NCI-H345 (cell line): ENCODE data around the gene LGALS3.
"Not testable (repeated sequence)": the region's sequence is repeated elsewhere in the genome, so short reads cannot be mapped to it uniquely, and the experiment has no call there.

ENCODE experiments used
- DNase-seq: peaks from one replicate; lab custom pipeline; 2025; lab: John Stamatoyannopoulos, UW

Gene LGALS3

GRCh38 chr14:55129086-55129427 lies at the start of gene LGALS3:
TSS of gene LGALS3 (plus strand) at chr14:55129252. CDS start at chr14:55137374, 8,122 bp downstream.
- no peak for DNase-seq

- DNase-seq: not testable (repeated sequence)
Observed at GRCh38 chr14:55079961-55080360, 49.1 kb upstream of the LGALS3 start.

DNA sequence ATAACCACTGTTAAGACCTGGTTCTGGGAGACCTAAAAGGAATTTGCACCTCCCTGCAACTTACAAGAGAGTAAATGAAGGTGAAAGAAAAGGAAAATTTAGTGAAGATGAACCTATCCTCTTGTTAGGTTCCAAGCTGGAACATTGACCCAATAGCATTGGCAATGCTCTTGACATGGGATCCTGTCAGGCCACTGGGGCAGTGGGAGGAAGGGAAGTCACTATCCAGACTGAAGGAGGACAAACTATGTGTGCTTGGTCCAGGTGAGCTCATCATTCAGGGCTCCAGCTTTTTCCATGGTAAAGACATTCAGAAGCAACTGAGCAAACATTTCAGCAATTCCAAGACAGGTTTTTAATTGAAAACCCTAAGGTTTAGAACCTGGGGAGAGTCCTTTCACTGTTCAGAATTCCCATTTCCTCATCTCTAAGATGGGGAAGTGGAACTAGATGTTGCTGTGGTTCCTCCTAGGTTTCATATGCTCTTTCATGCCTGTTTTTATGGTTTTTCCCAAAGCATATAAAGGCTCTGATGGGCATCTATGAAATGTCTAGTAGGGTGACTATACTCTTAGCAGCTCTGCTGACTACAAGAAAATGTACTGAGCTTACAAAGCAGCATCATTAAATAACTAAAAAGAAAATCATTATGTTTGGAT lies 44.5 kb upstream of the LGALS3 start:
- no peak for DNase-seq

GRCh38 chr14:55085060-55085660 lies 43.9 kb upstream of the LGALS3 start:
- DNase-seq: peak; percentile 30

DNA sequence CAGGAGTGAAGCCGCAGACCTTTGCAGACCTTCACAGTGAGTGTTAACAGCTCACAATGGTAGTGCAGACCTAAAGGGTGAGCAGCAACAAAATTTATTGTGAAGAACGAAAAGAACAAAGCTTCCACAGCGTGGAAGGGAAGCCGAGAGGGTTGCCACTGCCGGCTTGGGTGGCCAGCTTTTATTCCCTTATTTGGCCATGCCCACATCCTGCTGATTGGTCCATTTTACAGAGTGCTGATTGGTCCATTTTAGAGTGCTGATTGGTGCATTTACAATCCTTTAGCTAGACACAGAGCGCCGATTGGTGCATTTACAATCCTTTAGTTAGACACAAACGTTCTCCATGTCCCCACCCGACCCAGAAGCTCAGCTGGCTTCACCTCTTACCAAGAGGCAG lies 42.1 kb upstream of the LGALS3 start:
- DNase-seq: no peak

DNA sequence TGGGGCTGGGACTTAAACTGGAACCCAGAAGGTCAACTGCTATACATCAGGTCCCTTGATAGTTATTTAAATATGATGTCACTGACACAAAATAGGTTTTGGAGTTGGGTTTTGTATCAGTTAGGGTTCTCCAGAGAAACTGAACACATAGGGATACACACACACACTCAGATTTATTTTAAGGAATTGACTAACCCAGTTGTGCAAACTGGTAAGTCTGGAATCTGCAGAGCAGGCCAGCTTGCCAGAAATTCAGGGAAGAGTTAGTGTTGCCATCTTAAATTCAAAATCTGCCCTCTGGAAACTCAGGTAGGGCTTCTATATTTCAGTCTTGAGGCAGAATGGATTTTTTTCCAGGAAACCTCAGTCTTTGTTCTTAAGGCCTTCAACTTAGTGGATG lies 40.7 kb upstream of the LGALS3 start:
- no peak for DNase-seq

DNA sequence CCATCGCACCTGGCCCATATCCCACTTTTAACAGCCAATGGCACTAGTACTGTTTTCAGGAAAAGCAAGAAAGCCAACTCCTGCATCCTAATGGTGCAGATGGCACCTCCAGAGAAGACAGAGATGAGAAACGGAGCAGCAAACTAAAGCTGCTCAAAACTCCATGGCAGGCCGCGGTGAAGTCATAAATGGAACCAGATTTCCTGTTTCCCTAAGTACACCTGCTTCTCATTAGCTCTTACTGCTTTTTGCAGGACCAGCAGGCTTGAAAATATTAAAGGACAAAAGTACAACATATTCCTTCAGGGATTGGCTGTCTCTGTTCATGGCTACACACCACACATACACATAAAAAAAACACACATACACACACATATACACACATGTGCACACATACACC lies 36.7 kb upstream of the LGALS3 start:
- no peak for DNase-seq

GRCh38 chr14:55094292-55095157 lies 34.5 kb upstream of the LGALS3 start:
- peak; percentile 74 for DNase-seq

- DNase-seq: no peak
Observed at GRCh38 chr14:55097881-55098560, 31.0 kb upstream of the LGALS3 start.

GRCh38 chr14:55098561-55098898 lies 30.5 kb upstream of the LGALS3 start:
- DNase-seq: no peak

DNA sequence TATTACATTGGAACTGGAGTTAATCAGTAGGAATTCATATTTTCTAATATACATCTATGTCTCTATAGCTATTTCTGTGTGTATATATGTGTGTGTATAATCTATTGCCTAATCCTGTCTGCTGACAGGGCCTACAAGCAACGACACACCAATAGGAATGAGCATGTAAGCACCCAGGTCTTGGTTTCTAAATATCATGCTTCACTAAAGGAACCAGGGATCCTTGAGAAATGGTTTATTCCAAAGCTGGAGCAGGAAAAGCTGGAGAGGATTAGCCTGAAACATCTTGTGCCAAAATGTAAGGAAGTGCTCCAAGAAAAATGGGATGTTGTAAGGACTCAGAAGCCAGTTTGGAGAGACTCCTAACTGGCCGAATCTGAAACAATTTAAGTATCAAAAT lies 29.3 kb upstream of the LGALS3 start:
- no peak for DNase-seq

DNA sequence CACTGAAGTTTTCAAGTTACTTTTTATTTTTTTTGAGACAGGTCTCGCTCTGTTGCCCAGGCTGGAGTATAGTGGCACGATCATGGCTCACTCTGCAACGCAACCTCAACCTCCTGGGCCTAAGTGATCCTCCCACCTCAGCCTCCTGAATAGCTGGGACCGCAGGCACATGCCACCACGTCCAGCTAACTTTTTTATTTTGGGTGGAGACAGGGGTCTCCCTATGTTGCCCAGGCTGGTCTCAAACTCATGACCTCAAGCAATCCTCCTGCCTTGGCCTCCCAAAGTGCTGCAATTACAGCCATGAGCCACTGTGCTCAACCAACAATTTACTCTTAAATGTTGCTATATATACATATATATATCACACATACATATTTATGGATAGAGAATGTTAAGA lies 27.4 kb upstream of the LGALS3 start:
- DNase-seq: no peak

DNA sequence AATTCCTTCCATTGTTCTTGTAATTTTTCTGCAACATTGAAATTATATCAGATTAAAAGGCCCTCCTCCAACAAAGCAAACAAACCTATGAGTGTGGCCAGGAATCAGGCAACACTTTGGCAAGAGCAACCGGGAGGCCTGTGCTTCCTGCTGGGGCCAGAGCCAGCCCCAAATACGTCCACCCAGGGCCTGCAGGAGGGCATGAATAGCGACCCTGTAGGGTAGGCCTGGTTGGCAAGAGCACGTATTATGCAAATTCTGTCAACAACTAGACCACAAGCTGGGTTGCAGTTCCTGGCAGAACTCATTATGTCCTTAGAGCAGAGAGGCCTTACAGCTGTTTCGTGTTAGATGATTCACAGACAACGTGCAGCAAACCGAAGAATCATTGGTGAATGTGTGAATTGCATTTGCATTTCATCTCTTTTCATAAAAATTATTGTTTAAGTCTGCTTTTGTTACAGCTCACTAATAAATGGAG lies 26.9 kb upstream of the LGALS3 start:
- peak; percentile 84 for DNase-seq

DNA sequence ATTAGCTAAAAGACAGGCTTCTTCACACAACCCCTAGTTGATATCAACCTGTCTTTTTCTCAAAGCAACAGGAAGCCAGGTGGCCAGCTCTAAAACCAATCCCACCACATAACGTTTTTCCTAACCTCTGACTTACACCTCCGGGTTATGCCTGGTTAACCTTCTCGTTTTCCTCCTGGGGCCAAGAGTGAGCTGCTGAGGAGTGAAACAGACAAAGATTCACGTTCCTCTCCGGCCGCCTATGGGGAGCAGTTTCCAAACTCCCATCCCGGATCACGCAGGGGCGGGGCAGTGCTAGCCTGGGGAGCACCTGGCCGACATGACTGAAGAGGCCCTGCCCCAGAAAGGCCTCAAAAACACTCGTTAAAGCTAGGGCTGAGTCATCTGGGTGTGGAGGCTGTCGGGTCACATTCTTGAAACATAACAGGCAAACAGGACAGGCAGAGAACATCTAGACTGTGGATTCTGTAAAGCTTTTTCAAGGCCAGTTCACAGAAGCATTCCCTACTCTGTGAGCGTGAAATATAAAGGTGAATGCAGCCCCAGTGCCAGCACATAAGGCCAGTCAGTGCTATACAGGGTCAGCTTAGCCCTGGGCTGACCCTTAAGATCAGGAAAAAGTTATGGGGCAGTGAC lies 25.9 kb upstream of the LGALS3 start:
- peak; percentile 27 for DNase-seq

DNA sequence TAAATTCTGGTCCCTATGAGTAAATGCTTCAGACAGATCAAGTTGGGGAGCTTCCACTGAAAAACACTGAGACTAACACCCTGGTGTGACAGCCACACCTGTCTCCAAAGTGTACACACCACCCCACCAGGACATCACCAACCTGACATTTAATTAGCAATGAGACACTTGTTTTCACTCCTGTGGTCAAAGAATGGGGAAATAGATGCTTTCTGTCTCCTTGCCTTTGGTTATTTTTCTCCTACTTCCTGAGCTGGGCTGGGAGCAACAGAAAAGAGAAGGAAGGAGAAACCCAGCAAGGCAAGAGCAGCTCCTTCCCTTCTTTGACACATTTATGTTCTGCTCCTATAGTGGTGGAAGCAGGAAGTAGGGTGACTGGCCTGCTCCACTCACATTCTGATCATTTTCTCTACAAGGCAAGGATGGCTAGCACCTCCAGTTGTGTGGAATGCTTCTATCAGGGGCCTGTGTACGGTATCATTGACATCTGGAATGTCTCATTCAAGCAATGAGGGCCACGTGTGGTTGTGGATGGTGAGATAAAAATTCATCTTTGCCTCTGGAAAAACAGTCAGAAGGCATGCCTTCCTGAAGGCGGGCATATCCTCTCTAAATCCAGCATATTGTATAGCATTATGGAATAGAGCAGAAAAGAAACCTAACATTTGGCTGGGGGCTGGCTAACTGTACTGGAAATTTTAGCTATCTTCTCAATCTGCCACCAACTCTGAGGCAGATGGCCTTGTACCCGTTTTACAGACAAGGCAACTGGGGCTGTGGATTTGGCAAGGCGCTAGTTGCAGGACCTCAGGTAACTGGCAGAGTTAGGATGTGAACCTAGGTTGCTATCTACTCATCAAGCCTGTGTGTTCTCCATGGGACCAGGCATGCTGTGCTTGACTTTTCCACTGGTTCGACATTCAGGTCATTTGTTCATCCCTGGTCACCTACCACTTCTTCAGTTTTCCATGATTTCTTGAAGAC lies 24.8 kb upstream of the LGALS3 start:
- no peak for DNase-seq

- no peak for DNase-seq
Observed at GRCh38 chr14:55105991-55106390, 23.1 kb upstream of the LGALS3 start.

- no peak for DNase-seq
Observed at GRCh38 chr14:55107766-55108554, 21.1 kb upstream of the LGALS3 start.

- no peak for DNase-seq
Observed at GRCh38 chr14:55109836-55110235, 19.2 kb upstream of the LGALS3 start.

DNA sequence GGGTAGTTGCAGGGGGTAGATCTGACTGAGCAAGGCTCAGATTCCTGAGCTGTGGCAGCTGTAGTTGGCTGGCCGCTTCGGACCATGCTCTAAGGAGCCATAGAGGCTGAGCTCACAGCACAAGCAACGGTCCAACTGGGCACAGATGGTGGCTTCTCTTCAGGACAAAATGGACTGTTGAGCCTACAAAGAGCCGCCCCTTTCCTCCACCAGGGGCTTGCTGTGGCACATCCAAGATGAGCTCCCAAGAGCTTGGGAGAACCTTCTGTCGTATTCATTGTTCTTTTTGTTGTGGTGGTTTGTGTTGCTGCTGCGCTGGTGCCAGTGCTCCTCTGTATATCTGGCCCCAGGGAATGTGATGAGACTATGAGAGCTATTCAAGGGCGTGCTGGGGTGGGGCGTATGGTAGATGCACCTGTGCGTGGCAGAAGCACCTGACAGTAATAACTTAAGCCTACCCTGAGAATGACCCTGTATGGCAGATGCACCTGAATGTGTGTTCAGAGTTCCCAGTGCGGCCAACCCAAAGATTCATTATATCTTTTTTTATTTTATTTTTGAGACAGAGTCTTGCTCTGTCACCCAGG lies 17.8 kb upstream of the LGALS3 start:
- peak; percentile 74 for DNase-seq

- DNase-seq: no peak
Observed at GRCh38 chr14:55114720-55115119, 14.3 kb upstream of the LGALS3 start.
